SK-N-SH (cell line): ENCODE measurements around the gene TMPRSS9. TPM values are rescaled to one million over a fixed set of nuclear protein-coding genes. Genes with fewer than 3 reads are reported as not detected.

Experiments used
- CTCF ChIA-PET: fragments of 300-600, 350-600 bp; formaldehyde crosslinking; extraction: SDS; loops from one replicate; lab custom pipeline; 2021; lab: Yijun Ruan, JAX
- POLR2A ChIA-PET: fragments of 350-600 bp; sonication (Branson Sonifier 250); formaldehyde crosslinking; extraction: SDS; loops from one replicate; lab custom pipeline; 2020; ENCODE audit warnings: antibody characterized with exemption, inconsistent platforms; lab: Yijun Ruan, JAX
- DNase-seq: peaks from one replicate; pipeline ENCODE4 v3.0.0; 2012
- H2AFZ ChIP-seq: fragments of 200-600 bp; sonication (generic); 2 replicates; pipeline ENCODE4 v1.8.1; 2016; ENCODE audit warnings: antibody characterized with exemption, mild to moderate bottlenecking, low read depth
- H3F3A ChIP-seq: fragments of 200-600 bp; sonication (generic); replicated peaks from 2 replicates; pipeline ENCODE3; 2016; ENCODE audit warnings: antibody characterized with exemption, mild to moderate bottlenecking; ENCODE audit not compliant: insufficient read depth
- H3K27ac ChIP-seq, 2 experiments: fragments of 200-500 bp in 1 of 2; fragments of 200-600 bp in 1 of 2; sonication (Bioruptor generic) in 1 of 2; sonication (generic), shearing (Covaris generic) in 1 of 2; 2 replicates each; pipeline versions ENCODE4 v1.5.1 to v1.6.1; 2014 to 2016; ENCODE audit warnings: low read depth in 2 of 2, inconsistent platforms in 1 of 2, low read length in 1 of 2, mild to moderate bottlenecking in 1 of 2, mixed read lengths in 1 of 2
- H3K27me3 ChIP-seq: fragments of 200-600 bp; sonication (generic), shearing (Covaris generic); 2 replicates; pipeline ENCODE4 v1.6.1; 2016; ENCODE audit warnings: mixed run types; ENCODE audit not compliant: insufficient read depth
- H3K36me3 ChIP-seq, 2 experiments: fragments of 200-500 bp in 1 of 2; fragments of 200-600 bp in 1 of 2; sonication (Bioruptor generic) in 1 of 2; sonication (generic) in 1 of 2; replicated peaks in 1 of 2; 2 replicates each; pipeline versions ENCODE3 to v1.5.1; 2014 to 2016; ENCODE audit warnings: low read length in 1 of 2, mild to moderate bottlenecking in 1 of 2; ENCODE audit not compliant: insufficient read depth in 2 of 2, control insufficient read depth in 1 of 2
- H3K4me1 ChIP-seq, 2 experiments: fragments of 200-500 bp in 1 of 2; fragments of 200-600 bp in 1 of 2; sonication (Bioruptor generic) in 1 of 2; sonication (generic), shearing (Covaris generic) in 1 of 2; 2 replicates each; pipeline versions ENCODE4 v1.5.1 to v1.6.1; 2014 to 2016; ENCODE audit warnings: low read depth in 1 of 2, low read length in 1 of 2, mixed run types in 1 of 2; ENCODE audit not compliant: insufficient read depth in 2 of 2, control insufficient read depth in 1 of 2
- H3K4me2 ChIP-seq: fragments of 200-600 bp; sonication (generic), shearing (Covaris generic); 2 replicates; pipeline ENCODE4 v1.6.1; 2017; ENCODE audit warnings: mixed run types
- H3K4me3 ChIP-seq, 2 experiments: fragments of 200-500 bp in 1 of 2; fragments of 200-600 bp in 1 of 2; sonication (Bioruptor generic) in 1 of 2; sonication (generic), shearing (Covaris generic) in 1 of 2; 2 replicates each; pipeline versions ENCODE4 v1.5.1 to v1.8.1; 2014 to 2016; ENCODE audit warnings: low read depth in 2 of 2, inconsistent platforms in 1 of 2, low read length in 1 of 2, mild to moderate bottlenecking in 1 of 2, mixed read lengths in 1 of 2, moderate library complexity in 1 of 2
- H3K79me2 ChIP-seq: fragments of 200-600 bp; sonication (generic); 2 replicates; pipeline ENCODE4 v1.8.1; 2017; ENCODE audit warnings: mild to moderate bottlenecking; ENCODE audit not compliant: insufficient read depth
- H3K9ac ChIP-seq: fragments of 200-600 bp; sonication (generic); 2 replicates; pipeline ENCODE4 v1.6.1; 2017; ENCODE audit warnings: mixed run types
- H3K9me2 ChIP-seq: fragments of 200-600 bp; sonication (generic); 2 replicates; pipeline ENCODE4 v1.6.1; 2017; ENCODE audit warnings: mixed run types
- H3K9me3 ChIP-seq: fragments of 200-600 bp; sonication (generic); 2 replicates; pipeline ENCODE4 v1.6.1; 2017; ENCODE audit warnings: mixed run types, mild to moderate bottlenecking, moderate library complexity
- H4K20me1 ChIP-seq: fragments of 200-600 bp; sonication (generic); 2 replicates; pipeline ENCODE4 v1.6.1; 2017; ENCODE audit warnings: mild to moderate bottlenecking, mixed run types; ENCODE audit not compliant: insufficient read depth
- CTCF ChIP-seq: fragments of 200-600 bp; sonication (generic); IDR thresholded peaks from 2 replicates; pipeline ENCODE4 v1.6.1; 2017; ENCODE audit warnings: antibody characterized with exemption, mild to moderate bottlenecking, moderate library complexity
- EZH2phosphoT487 ChIP-seq: fragments of 200-600 bp; sonication (generic); IDR thresholded peaks from 2 replicates; pipeline ENCODE4 v1.6.1; 2017; ENCODE audit warnings: low read depth, mixed run types, mild to moderate bottlenecking, antibody characterized with exemption, moderate library complexity, borderline replicate concordance
- FOSL2 ChIP-seq: IDR thresholded peaks from 2 replicates; pipeline ENCODE4 v1.4.0; 2012; ENCODE audit warnings: low read depth, mild to moderate bottlenecking, moderate library complexity, borderline replicate concordance
- FOXJ3 ChIP-seq: sonication (generic); formaldehyde crosslinking; IDR thresholded peaks from 2 replicates; pipeline ENCODE4 v1.5.1; 2020; ENCODE audit warnings: mild to moderate bottlenecking, missing genetic modification reagents
- GABPA ChIP-seq: IDR thresholded peaks from 2 replicates; pipeline ENCODE4 v1.4.0; 2012; ENCODE audit warnings: low read depth, mild to moderate bottlenecking
- GATA2 ChIP-seq: sonication (generic); formaldehyde crosslinking; IDR thresholded peaks from 2 replicates; pipeline ENCODE4 v1.5.0; 2020; ENCODE audit warnings: mild to moderate bottlenecking, missing genetic modification reagents
- IRF3 ChIP-seq: fragments of 150-350 bp; IDR thresholded peaks from 2 replicates; pipeline ENCODE4 v1.6.1; 2016; ENCODE audit warnings: mild to moderate bottlenecking, low read depth, low read length
- JUND ChIP-seq: IDR thresholded peaks from 2 replicates; pipeline ENCODE4 v1.4.0; 2012
- MAX ChIP-seq: IDR thresholded peaks from 2 replicates; pipeline ENCODE4 v1.4.0; 2012; ENCODE audit warnings: low read depth
- MEF2A ChIP-seq: IDR thresholded peaks from 2 replicates; pipeline ENCODE4 v1.4.0; 2012; ENCODE audit warnings: low read depth, borderline replicate concordance
- MXI1 ChIP-seq: IDR thresholded peaks from 2 replicates; pipeline ENCODE4 v1.6.1; 2012; ENCODE audit warnings: mild to moderate bottlenecking, low read depth, low read length, improper control_type of control experiment
- NFIC ChIP-seq: IDR thresholded peaks from 2 replicates; pipeline ENCODE4 v1.4.0; 2012; ENCODE audit warnings: borderline replicate concordance
- REST ChIP-seq: IDR thresholded peaks from 2 replicates; pipeline ENCODE4 v1.6.1; 2012; ENCODE audit warnings: mild to moderate bottlenecking, low read depth, low read length, moderate library complexity
- SIN3A ChIP-seq: IDR thresholded peaks from 2 replicates; pipeline ENCODE4 v1.6.1; 2012; ENCODE audit warnings: low read depth, mild to moderate bottlenecking, low read length, moderate library complexity, borderline replicate concordance
- TAF1 ChIP-seq: IDR thresholded peaks from 2 replicates; pipeline ENCODE4 v1.6.1; 2012; ENCODE audit warnings: low read depth, mild to moderate bottlenecking, low read length, moderate library complexity, borderline replicate concordance
- TCF12 ChIP-seq: IDR thresholded peaks from 2 replicates; pipeline ENCODE4 v1.4.0; 2012
- TEAD4 ChIP-seq: IDR thresholded peaks from 2 replicates; pipeline ENCODE4 v1.4.0; 2012; ENCODE audit warnings: mild to moderate bottlenecking, borderline replicate concordance; ENCODE audit not compliant: insufficient read depth
- USF2 ChIP-seq: fragments of 150-350 bp; IDR thresholded peaks from 2 replicates; pipeline ENCODE4 v1.6.1; 2017; ENCODE audit warnings: antibody characterized with exemption, low read length, low read depth, borderline replicate concordance
- WGBS: methylation state at CpG from one replicate; pipeline ENCODE4 v1.1.6; 2017; ENCODE audit warnings: low lambda C conversion rate; 5-methylcytosine and 5-hydroxymethylcytosine counted together
- polyA plus RNA-seq, 3 experiments: library from polyadenylated mRNA; depleted of rRNA; stranded (reverse); fragments of >200 nt; gene quantifications; 2 replicates each; pipeline ENCODE4 v1.2.3, GENCODE V29; 2012

TMPRSS9 gene
- polyA plus RNA-seq, 1 of the 3 experiments (the other 2 are of a cell fraction): not detected

- TF ChIP-seq REST: no peak
- TF ChIP-seq USF2: no peak
- TF ChIP-seq TEAD4: no peak
These were observed 44.2 kb upstream of the TMPRSS9 start (continued) for GRCh38 chr19:2315818-2316353.

GRCh38 chr19:2317300-2317699 lies 42.8 kb upstream of the TMPRSS9 start:
- Histone ChIP-seq H3K4me1 (peaks cover 0 to 2% of the 10 kb centered on the region in 2 experiments; a peak in 1 of 4 replicates), H3K9ac (no peak overlapping the region), H2AFZ (no peak overlapping the region), H3F3A (peaks cover 7% of the 10 kb centered on the region), H3K9me2 (no peaks in the 10 kb centered on the region), H3K79me2 (no peaks in the 10 kb centered on the region), H4K20me1 (no peaks in the 10 kb centered on the region), H3K4me2 (no peak overlapping the region), H3K9me3 (no peaks in the 10 kb centered on the region), H3K27me3 (no peaks in the 10 kb centered on the region), H3K36me3 (peaks cover 0 to 7% of the 10 kb centered on the region in 2 experiments), H3K4me3 (no peak overlapping the region), H3K27ac (no peak overlapping the region)
- DNase-seq: no peak
- WGBS: 93% methylated on average over 10 of the region's 13 CpGs
- CTCF ChIA-PET: interaction anchor here (0.6 to 13.0 kb wide), 9 partner anchors 14 to 375 kb away, joined by 3 to 284 read pairs (median 29); partner anchors contain the start of gene PLEKHJ1
- TF ChIP-seq SIN3A (no peak), NFIC (no peak)
- POLR2A ChIA-PET: no interaction called here

GRCh38 chr19:2317756-2318155 lies 42.3 kb upstream of the TMPRSS9 start:
- ChIA-PET POLR2A (no interaction called here), CTCF (interaction anchor here (2.1 to 13.0 kb wide), 6 partner anchors 20 to 162 kb away, joined by 12 to 284 read pairs (median 54); partner anchors contain the start of gene PLEKHJ1)
- no peak for DNase-seq
- 91% methylated on average over 17 of the region's 25 CpGs for WGBS
- H3K4me2 ChIP-seq: no peak overlapping the region
- peaks cover 0 to 2% of the 10 kb centered on the region in 2 experiments; a peak in 1 of 4 replicates for H3K4me1 ChIP-seq
- H3K9me2 ChIP-seq: no peaks in the 10 kb centered on the region
- H3K27ac ChIP-seq: no peak overlapping the region
- no peaks in the 10 kb centered on the region for H4K20me1 ChIP-seq
- no peaks in the 10 kb centered on the region for H3K79me2 ChIP-seq
- H3K27me3 ChIP-seq: no peaks in the 10 kb centered on the region
- peaks cover 7% of the 10 kb centered on the region for H3F3A ChIP-seq
- no peak overlapping the region for H2AFZ ChIP-seq
- H3K4me3 ChIP-seq: no peak overlapping the region
- H3K9me3 ChIP-seq: no peaks in the 10 kb centered on the region
- peaks cover 0 to 7% of the 10 kb centered on the region in 2 experiments for H3K36me3 ChIP-seq
- H3K9ac ChIP-seq: no peak overlapping the region
- TF ChIP-seq MAX: no peak
- TF ChIP-seq FOXJ3 (CRISPR knock-in tag): no peak
- TF ChIP-seq MEF2A: no peak
- TF ChIP-seq EZH2phosphoT487: no peak
- TF ChIP-seq IRF3: no peak
- TF ChIP-seq TCF12: no peak
- no peak for TF ChIP-seq GABPA
- no peak for TF ChIP-seq FOSL2
- TF ChIP-seq TAF1: no peak
- no peak for TF ChIP-seq CTCF
- TF ChIP-seq JUND: no peak
- no peak for TF ChIP-seq GATA2 (CRISPR knock-in tag)
- TF ChIP-seq MXI1: no peak
- TF ChIP-seq SIN3A: no peak
